Heart left ventricle (tissue), 16 donors: Measurements from ENCODE around the gene SP5. TPM values are rescaled to one million over a fixed set of nuclear protein-coding genes. Genes with fewer than 3 reads are reported as not detected.

Source experiments
- ATAC-seq, 4 donors: fragments of 200-7000 bp; cut with Tn5 transposase; one replicate each; pipeline ENCODE4 v1.9.1; 2020 to 2022; ENCODE audit warnings: moderate library complexity in 4 of 4, mild to moderate bottlenecking in 3 of 4, moderate number of reproducible peaks in 1 of 4
- DNase-seq, 5 donors: peaks; one replicate each; pipeline ENCODE4 v3.0.0-alpha.2; 2020
- H3K27ac ChIP-seq, 12 donors: fragments of 200-600 bp; sonication (generic) in 4 of 12; one replicate each; pipeline versions ENCODE4 v1.5.0 to v1.8.0; 2016 to 2022; ENCODE audit warnings: mild to moderate bottlenecking in 2 of 12
- H3K27me3 ChIP-seq, 9 donors: fragments of 200-600 bp; sonication (generic) in 2 of 9; one replicate each; pipeline versions ENCODE4 v1.5.1 to v1.8.0; 2016 to 2022; ENCODE audit warnings: mild to moderate bottlenecking in 3 of 9
- H3K36me3 ChIP-seq, 9 donors: fragments of 200-600 bp; sonication (generic) in 2 of 9; one replicate each; pipeline versions ENCODE4 v1.5.0 to v1.8.0; 2018 to 2022; ENCODE audit warnings: mild to moderate bottlenecking in 2 of 9
- H3K4me1 ChIP-seq, 12 donors: fragments of 200-600 bp; sonication (generic) in 4 of 12; one replicate each; pipeline versions ENCODE4 v1.5.0 to v1.8.0; 2016 to 2022; ENCODE audit warnings: mild to moderate bottlenecking in 3 of 12
- H3K4me3 ChIP-seq, 12 donors: fragments of 200-600 bp; sonication (generic) in 4 of 12; one replicate each; pipeline versions ENCODE4 v1.5.0 to v1.8.0; 2017 to 2022; ENCODE audit warnings: mild to moderate bottlenecking in 9 of 12, moderate library complexity in 4 of 12
- H3K9me3 ChIP-seq, 12 donors: fragments of 200-600 bp; sonication (generic) in 4 of 12; one replicate each; pipeline versions ENCODE4 v1.5.0 to v1.8.0; 2016 to 2022; ENCODE audit warnings: mild to moderate bottlenecking in 1 of 12
- POLR2A ChIP-seq, 2 donors: fragments of 450-650 bp; IDR thresholded peaks; one replicate each; pipeline ENCODE4 v1.6.1; 2017; ENCODE audit warnings: antibody characterized with exemption in 2 of 2, mild to moderate bottlenecking in 2 of 2, moderate library complexity in 2 of 2
- WGBS, 4 donors: extraction: QIAGEN DNeasy Blood & Tissue Kit in 2 of 4; methylation state at CpG; one replicate each; pipeline versions ENCODE4 v1.1.5 to v1.1.7; 2013 to 2018; 5-methylcytosine and 5-hydroxymethylcytosine counted together
- intact Hi-C, 10 donors: fragments of 100-400 bp; cut with DNase I; formaldehyde crosslinking; loops; one replicate each; pipeline versions ENCODE4 v1.11.1 to v1.14.2; 2022
- polyA plus RNA-seq, 2 donors: library from polyadenylated mRNA; stranded (reverse); fragments of 200-250 nt; gene quantifications; one replicate each; pipeline ENCODE4 v1.2.3, GENCODE V29; 2013
- total RNA-seq, 9 donors: library from RNA; depleted of rRNA in 2 of 9; stranded (reverse); fragments of >200 nt in 2 of 9; fragmentation: NEBNext Ultra II Directional in 3 of 9; extraction: Animal tissue kit (Norgen Biotek cat#: 25700) in 3 of 9; gene quantifications; one replicate each; pipeline versions ENCODE4 v1.1.0 to v1.2.4, GENCODE V29; 2016 to 2023
- TF ChIP-seq, protein P1 (sequence below), 12 donors: fragments of 200-600 bp; sonication (generic) in 4 of 12; IDR thresholded peaks; one replicate each; pipeline versions ENCODE4 v1.5.0 to v1.8.0; 2018 to 2022; ENCODE audit warnings: antibody characterized with exemption in 12 of 12, mild to moderate bottlenecking in 5 of 12
- donor health status: ischemic (EF 13 %, LVEDD 7.1; RV severe dilation, severe dysfunction).
- donor health status: healthy with polysubstance abuse.
- donor health status: DM: no; HTN: yes; CAD: no.
- donor health status: DM: no; HTN: no; CAD: no.
- donor health status: ischemic (EF 25% LVEDD 6.9; RV normal size, moderate dysfunction).
- donor health status: ischemic (EF 25% LVEDD 5.7; RV mildly dilated, moderate dysfunction).
- donor health status: healthy.
- donor health status: DM: yes; HTN: yes; CAD: no.
- donor health status: ischemic (EF 35%, LVEDD 5.7; RV mildly dilated, moderate dysfunction).
- donor health status: nonischemic (EF 11% LVEDD 7.7; RV severe dilation, severe dysfunction).
- donor health status: DM: yes; HTN: yes; CAD: no.
- donor health status: PGD.
- donor health status: ischemic (EF 29% LVEDD 5.4; RV normal size, mild dysfunction).
- donor health status: nonischemic (EF 23%, LVEDD 6.1; RV moderate dilation, normal function).

SP5 gene
- total and polyA plus RNA-seq, 11 donors = 0.08 to 1.4 (median 0.23) TPM; not detected in 4

- Histone ChIP-seq H3K4me1 (no peaks in the 10 kb centered on the region), H3K4me3 (no peak overlapping the region), H3K27me3 (peaks cover 0 to 22% (median under 1%) of the 10 kb centered on the region in 9 donors), H3K27ac (no peak overlapping the region), H3K9me3 (peaks cover 0 to 13% (median 0%) of the 10 kb centered on the region in 12 donors), H3K36me3 (no peaks in the 10 kb centered on the region)
- TF ChIP-seq, protein P1, sequence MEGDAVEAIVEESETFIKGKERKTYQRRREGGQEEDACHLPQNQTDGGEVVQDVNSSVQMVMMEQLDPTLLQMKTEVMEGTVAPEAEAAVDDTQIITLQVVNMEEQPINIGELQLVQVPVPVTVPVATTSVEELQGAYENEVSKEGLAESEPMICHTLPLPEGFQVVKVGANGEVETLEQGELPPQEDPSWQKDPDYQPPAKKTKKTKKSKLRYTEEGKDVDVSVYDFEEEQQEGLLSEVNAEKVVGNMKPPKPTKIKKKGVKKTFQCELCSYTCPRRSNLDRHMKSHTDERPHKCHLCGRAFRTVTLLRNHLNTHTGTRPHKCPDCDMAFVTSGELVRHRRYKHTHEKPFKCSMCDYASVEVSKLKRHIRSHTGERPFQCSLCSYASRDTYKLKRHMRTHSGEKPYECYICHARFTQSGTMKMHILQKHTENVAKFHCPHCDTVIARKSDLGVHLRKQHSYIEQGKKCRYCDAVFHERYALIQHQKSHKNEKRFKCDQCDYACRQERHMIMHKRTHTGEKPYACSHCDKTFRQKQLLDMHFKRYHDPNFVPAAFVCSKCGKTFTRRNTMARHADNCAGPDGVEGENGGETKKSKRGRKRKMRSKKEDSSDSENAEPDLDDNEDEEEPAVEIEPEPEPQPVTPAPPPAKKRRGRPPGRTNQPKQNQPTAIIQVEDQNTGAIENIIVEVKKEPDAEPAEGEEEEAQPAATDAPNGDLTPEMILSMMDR (IDR thresholded peaks at IDR 0.05) = no peak
- TF ChIP-seq POLR2A (IDR thresholded peaks at IDR 0.05) = no peak
- WGBS, 4 donors = 78 to 85% (median 82%) methylated on average over 3 of the region's 3 CpGs
- intact Hi-C loops = no loop called here
- ATAC-seq (no peak), DNase-seq (no peak)
Observed at GRCh38 chr2:170739507-170740046, 24.4 kb downstream of the SP5 start.

- no peak for ATAC-seq
- peaks cover 0 to 13% (median 0%) of the 10 kb centered on the region in 12 donors for H3K9me3 ChIP-seq
- H3K4me1 ChIP-seq = peaks cover 0 to 4% (median 0%) of the 10 kb centered on the region in 12 donors
- intact Hi-C loops = no loop called here
- no peak for DNase-seq
- H3K4me3 ChIP-seq = no peak overlapping the region
- H3K27ac ChIP-seq = no peak overlapping the region
- H3K27me3 ChIP-seq = peaks cover 0 to 25% (median 3%) of the 10 kb centered on the region in 9 donors
- no peaks in the 10 kb centered on the region for H3K36me3 ChIP-seq
- WGBS, 4 donors = 62 to 68% (median 66%) methylated on average over 4 of the region's 4 CpGs
- TF ChIP-seq, protein P1 (IDR thresholded peaks at IDR 0.05) = no peak
- no peak for TF ChIP-seq POLR2A (IDR thresholded peaks at IDR 0.05)
Observed at GRCh38 chr2:170740660-170741059, 25.5 kb downstream of the SP5 start.

DNA sequence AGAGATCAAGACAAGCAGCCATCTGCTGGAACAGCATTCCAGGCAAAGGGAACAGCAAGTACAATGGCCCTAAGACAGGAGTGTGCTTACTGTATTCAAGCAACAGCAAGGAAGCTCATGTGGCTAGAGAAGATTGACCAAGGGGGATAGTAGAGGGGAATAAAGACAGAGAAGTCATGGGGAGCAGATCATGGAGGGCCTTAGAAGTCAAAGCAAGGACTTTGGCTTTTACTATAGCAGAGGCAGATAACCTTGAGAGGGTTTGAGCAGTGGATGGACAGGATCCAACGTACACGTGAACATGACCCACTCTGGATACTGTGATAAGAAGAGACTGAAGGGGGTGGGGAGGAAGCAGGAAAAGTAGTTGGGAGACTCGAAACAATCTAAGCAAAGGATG, 26.9 kb downstream of the SP5 start:
- Histone ChIP-seq H3K27me3 (peaks cover 0 to 26% (median 3%) of the 10 kb centered on the region in 9 donors), H3K4me3 (no peak overlapping the region), H3K4me1 (peaks cover 0 to 4% (median 0%) of the 10 kb centered on the region in 12 donors), H3K27ac (no peak overlapping the region), H3K36me3 (no peaks in the 10 kb centered on the region), H3K9me3 (peaks cover 0 to 8% (median 0%) of the 10 kb centered on the region in 12 donors)
- WGBS, 4 donors = 64 to 74% (median 70%) methylated on average over 3 of the region's 3 CpGs
- TF ChIP-seq, protein P1 (IDR thresholded peaks at IDR 0.05) = no peak
- TF ChIP-seq POLR2A (IDR thresholded peaks at IDR 0.05) = no peak
- intact Hi-C loops = no loop called here
- no peak for DNase-seq
- no peak for ATAC-seq

DNA sequence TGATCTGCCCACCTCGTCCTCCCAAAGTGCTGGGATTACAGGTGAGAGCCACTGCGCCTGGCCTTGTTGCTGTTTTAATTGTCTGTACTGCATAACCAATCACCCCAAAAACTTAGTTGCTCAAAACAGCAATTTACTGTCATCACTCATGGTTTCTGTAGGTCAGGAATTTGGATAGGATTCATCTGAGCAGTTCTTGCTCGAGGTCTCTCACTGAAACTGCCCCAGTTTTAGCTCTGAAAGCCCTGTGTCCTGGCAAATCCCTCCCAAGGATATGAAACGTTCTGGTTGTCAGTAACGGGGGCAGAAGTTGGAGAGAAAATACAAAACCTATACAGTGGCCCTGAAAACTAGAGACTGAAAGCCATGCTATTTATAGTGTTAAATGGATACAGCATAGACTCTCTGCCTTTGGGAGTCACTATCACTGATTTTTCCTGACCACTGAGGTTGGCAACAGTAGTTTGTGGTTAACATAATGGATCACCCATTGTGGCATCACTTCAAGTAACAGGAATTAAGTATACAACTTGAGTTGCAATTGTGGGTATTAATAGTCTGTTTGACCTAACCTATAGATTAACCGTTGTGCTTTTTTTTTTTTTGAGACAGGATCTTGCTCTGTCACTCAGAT, 27.9 kb downstream of the SP5 start:
- 69 to 78% (median 74%) methylated on average over 6 of the region's 6 CpGs for WGBS, 4 donors
- no peak for TF ChIP-seq POLR2A (IDR thresholded peaks at IDR 0.05)
- TF ChIP-seq, protein P1 (IDR thresholded peaks at IDR 0.05) = no peak
- no peaks in the 10 kb centered on the region for H3K36me3 ChIP-seq
- H3K27me3 ChIP-seq = peaks cover 0 to 31% (median 3%) of the 10 kb centered on the region in 9 donors
- H3K4me3 ChIP-seq = no peak overlapping the region
- H3K27ac ChIP-seq = no peak overlapping the region
- intact Hi-C loops = no loop called here
- ATAC-seq (no peak), DNase-seq (no peak)
- H3K9me3 ChIP-seq = no peaks in the 10 kb centered on the region
- peaks cover 0 to 4% (median 0%) of the 10 kb centered on the region in 12 donors for H3K4me1 ChIP-seq
